Dermis microvascular lymphatic vessel endothelial cell (primary cell): ENCODE results near the gene OSER1. TPM values are rescaled to one million over a fixed set of nuclear protein-coding genes. Genes with fewer than 3 reads are reported as not detected.

Experiments used
- DNase-seq, 2 donors: peaks; one replicate each; pipeline versions ENCODE4 v3.0.0 to v3.0.0-alpha.2; 2010; ENCODE audit warnings: low read depth in 2 of 2
- total RNA-seq: library from RNA; depleted of rRNA; stranded (reverse); fragments of >200 nt; gene quantifications from 2 replicates; pipeline ENCODE4 v1.2.1, GENCODE V29; 2014

The OSER1 gene
- total RNA-seq, 1 donor from 2014 or later, result 34.1 TPM

DNA sequence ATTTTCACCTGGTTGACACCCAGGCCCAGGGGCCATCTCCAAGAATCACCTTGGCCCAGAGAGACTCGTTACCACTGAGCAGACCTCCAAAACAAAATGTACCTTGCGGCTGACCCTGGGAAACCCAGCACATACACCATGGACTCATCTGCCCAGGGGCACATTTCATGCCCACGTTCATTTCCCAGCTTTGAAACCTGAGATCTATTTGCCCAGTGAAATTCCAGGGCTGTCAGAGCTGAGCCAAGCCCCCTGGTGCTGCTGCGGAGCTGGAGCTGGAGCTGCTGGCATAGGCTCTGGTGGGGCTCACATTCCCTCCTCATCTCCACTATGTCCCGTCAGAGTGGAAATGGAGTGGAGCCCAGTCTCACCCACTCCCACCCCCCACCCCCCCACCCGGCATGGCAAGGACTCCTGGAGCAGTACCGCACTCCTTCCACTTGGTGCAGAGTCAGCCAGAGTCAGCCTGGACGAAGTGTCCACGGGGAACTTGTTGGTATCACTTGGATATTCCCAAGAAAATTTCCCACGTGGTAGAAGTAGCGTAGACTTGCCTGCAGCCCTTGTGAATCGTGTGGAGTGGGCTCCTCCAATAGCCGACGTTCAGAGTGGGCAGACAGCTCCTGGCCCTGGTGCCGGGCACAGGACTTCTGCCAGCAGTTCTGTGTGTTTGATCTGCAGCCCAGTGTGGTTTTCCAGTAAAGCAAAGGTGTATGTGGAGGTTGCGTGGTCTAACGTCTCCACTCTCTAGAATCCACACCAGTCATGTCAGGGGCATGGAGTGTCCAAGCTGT lies 18.1 kb upstream of the OSER1 start:
- DNase-seq, result no peak

DNA sequence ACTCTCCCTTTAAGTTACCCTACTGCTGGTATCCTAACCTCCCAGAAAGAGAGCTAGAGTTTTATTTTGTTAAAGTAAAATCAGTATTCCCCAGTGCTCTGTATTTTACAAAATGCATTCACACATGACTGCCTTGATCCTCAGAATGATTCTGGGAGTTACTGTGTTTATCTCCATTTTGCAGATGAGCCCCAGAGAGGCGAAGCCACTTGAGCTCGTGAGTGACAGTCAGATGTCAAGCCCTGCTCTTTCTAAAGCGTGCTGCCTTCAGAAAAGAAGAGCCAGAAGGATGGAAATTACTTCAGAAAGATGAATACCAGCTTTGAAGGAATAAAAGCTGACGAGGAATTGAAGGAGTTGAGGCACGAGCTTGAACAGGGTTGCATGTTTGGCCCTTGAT lies 14.1 kb upstream of the OSER1 start:
- no peak for DNase-seq

DNA sequence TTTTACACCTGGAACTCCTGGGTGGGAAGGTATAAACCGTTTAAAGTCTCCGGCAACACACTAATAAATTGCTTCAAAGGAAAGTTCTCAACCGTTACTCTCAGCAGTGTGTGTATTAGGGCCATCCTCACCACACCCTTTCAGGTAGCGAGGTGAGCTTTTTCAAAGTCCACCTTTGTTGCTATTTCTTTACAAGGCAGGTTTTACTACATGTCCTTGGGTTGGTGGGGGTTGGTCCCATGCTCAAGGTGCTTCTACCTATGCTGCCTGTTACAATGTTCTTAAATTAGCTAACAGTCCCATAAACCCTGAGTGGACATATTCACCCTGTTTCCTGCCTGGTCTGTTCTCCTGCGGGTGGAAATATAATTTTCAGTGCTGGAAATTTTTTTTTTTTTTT lies 13.2 kb upstream of the OSER1 start:
- no peak for DNase-seq

DNA sequence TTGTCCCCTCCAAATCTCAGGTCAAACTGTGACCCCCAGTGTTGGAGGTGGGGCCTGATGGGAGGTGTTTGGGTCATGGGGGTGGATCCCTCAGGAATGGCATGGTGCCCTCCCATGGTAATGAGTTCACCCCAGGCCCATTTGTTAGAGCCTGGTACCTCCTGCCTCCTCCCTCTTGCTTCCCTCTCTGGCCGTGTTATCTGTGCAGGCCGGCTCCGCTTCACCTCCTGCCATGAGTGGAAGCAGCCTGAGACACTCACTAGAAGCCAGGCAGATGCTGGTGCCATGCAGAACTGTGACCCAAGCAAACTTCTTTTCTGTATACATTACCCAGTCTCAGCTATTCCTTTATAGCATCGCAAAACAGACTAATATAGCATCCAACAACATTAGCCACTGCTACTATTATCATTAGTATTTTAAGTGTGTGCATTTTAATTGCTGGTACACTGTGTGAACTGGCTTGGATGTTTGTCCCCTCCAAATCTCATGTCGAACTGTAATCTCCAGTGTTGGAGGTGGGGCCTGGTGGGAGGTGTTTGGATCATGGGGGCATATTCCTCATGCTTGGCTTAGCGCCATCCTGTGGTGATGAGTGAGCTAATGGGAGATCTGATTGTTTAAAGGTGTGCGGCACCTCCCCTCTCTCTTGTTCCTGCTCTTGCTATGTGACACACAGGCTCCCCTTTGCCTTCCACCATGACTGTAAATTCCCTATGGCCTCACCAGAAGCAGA lies 12.2 kb upstream of the OSER1 start:
- DNase-seq, result peak in 1 of 2 donors; percentile 12

DNA sequence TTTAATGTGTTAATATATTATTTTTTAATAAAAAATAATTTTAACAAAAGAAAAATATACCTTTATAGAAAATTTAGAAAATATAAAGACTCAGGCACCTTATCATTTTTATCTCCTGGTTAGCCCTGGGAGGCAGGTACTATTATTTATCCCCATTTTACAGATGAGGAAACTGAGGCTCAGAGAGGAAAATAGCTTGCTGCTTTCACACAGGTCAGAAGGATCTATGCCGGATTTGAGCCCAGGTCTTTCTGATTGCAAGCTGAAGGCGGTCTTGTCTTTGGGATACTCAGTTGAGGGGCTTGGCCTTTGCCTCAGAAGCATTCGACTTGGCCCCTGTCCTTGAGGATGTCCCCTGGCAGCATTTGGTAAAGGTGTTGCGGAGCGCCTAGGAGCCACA lies 11.5 kb upstream of the OSER1 start:
- DNase-seq, result no peak

DNA sequence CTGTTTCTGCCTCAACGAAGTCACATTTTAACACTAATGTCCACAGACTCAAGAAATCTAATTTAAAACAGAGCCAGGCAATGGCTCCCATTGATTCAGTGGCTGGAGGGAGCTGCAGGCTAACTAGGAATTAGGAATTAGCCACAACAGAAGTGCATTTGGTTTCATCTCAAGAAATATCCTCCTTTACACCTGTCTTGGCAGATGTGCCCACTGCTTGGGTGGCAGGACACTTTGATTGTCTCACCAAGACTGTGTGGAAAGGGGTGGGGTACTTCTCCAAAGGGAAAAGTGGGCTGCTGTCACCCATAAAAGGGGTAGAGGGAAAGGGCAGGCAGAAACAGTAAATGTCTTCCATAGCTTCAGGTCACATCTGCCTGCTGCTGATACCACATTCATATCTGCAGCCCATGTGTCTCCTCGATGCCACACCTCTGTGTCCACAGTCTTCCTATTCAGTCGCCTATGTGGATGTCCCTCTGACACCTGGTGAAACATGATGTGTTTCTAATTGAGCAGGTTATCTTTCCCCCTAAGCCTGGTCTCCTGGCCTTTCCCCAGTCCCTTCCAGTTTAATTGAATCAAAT lies 10.9 kb upstream of the OSER1 start:
- no peak for DNase-seq

DNA sequence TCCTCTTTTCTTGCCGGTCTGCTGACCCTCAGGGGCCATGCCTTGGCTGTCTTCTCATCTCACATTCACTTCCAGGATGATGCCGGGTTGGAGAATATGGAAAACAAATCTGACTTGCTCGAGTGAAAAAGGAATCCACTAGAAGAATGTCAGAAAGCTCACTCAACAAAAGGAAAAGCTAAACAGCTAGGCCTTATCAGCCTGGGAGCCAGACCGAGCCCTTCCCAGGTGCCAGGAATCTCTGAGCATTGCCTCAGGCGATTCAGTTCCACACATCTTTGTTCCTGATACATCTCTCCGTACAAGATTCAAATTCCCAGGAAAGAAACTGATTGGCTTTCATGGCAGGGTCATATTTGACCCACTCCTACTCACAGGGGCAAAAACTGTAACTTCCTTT lies 9.2 kb upstream of the OSER1 start:
- DNase-seq, result no peak

DNA sequence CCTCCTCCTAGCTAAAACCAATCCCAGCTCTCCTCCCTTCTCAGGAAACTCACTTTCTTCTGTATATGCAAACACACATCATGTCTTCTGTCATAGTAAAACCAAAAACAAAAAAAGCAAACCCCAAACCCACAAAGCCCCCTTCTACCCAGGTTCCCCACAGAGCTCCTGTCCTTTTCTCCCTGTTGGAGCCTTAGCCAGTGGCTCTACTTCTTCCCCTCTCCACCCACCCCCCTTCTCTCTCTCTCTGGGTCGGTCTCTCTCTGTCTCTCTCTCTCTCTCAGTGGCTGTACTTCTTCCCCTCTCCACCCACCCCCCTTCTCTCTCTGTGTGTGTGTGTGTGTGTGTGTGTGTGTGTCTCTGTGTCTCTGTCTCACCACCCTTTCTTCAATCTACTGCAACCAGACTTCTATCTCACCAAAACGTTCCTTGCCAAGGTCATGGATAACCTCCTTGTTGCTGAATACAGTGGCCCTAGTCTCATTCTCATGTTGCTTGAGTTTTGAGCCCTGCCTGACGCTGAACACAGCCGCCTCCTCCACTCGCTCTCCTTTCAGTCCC lies 8.7 kb upstream of the OSER1 start:
- DNase-seq, result no peak

DNA sequence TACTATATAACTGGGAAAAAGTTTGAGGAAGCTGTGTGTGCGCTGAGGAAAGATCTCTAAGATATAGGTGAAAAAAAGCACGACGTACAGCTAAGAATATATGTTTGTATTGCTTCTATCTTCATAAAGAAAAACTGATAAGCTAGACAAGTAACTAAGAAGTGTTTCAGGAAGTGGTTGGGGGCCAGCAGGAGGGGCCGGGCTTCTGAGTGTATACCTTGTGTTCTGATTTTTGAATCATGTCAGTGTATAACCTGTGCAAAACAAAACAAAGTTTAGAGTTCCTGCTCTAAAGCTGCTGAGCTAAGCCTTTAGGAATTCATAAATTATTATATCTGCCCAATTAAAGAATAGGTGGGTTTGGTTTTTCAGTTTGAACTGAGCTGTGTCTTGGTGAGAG lies 7.9 kb upstream of the OSER1 start:
- DNase-seq, result no peak

DNA sequence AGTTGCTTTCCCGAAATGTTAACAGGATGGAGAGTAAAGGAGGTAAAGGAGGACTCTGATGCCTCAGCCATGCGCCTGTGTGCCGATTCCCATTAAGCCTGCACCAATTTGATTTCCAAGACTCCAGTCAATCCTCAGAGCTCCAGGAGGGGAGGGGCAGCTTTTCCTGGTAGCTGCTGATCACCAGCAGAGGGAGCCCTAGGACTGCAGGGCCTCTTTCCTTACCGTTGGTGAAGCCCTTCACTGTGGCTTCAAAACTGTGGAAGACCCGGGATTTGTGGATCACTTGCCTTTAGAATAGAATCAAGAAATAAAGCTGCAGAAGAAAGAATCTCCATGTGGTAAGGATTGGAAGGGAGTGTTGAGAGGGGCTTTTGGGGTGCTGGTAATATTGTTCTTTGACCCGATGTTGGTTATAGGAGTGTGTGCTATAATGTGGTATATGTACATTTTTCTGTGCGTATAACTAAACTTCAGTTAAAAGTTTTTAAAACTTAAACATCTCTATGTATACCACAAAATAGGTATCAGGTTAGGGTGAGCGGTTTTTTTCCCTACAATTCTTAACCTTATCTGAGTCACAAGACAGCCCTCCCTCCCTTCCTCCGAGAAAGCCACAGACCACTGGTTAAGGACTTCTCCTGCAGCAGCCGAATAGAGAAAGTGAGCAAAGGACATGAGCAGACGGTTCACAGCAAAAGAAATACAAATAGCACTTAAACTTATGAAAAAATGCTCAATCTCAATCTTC lies 6.9 kb upstream of the OSER1 start:
- peak; percentile 36 to 73 for DNase-seq

DNA sequence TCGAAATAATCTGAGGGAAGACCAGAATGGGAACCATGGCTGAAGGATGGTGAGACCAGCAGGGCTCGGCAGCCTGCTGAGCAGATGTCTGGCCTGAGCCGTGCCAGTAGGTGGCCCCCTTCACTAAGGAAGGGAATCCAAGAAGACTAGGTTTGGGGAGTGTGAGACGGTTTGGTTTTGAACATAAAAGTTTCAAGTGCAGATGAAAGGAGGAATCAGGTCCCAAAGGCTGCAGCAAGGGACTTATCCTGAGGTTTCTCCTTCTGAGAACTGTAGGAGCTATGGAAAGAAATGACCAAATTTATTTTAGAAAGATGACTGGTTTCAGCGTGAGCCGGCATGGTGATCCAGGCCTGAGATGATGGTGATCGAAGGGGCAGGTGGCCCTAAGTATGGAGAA lies 4.6 kb upstream of the OSER1 start:
- peak; percentile 32 to 67 for DNase-seq

DNA sequence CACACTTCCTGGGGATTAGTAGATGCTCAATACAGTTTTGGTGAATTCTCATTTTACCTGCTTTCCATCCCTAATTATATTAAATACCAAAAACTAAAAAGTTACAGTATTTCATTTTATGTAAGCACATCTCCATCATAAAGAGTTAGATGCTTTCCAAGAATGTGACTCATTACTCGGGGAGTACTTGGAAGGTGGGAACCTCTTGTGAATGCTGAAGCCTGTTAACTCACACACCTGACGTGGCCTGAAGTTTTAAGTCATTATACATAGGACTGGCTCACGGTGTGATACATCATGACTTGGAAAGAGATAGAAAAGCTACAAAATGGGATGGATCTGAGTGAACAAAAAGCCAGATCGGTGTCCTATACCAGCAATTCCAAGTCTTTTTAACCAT lies 2.2 kb upstream of the OSER1 start:
- DNase-seq, result no peak

DNA sequence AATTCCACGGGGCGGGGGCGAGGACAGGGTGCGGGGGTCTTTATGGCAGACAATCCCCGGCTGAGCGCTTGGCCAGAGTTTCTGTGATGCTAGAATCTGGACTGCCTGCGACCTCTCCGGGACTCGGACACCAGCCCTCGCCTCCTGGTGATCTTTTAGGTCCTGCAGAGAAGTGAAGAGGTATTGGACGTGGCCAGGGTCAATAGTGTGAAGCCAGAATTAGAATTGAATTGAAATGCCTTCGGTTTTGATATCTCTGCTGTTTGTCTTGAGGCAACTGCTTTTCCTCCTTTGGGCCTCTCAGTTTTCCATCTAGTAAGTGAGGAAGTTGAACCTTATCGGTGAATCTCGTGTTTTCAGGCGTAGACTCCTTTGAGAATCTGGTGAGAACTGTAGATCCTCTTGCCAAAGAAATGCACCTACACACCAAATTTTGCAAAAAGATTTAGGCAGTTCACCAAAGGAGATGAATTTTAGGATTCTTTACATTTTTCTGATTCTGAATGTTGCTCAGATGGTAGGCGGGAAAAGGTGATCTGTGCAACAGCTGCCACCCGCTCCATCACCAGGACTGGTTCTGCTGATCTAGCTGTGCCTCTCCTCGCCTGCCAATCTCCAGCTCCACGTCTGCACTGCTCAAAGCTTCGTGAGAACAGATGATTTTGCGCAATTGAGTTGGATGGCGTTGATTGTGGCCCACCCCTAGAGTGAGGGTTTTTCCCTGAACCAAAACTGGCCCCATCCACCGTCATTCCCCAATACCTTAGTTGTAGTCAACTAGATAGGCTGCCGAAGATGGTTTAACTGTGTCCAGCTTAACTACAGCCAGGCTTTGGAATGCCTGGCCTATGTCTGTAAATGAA lies 837 bp upstream of the OSER1 start:
- no peak for DNase-seq

DNA sequence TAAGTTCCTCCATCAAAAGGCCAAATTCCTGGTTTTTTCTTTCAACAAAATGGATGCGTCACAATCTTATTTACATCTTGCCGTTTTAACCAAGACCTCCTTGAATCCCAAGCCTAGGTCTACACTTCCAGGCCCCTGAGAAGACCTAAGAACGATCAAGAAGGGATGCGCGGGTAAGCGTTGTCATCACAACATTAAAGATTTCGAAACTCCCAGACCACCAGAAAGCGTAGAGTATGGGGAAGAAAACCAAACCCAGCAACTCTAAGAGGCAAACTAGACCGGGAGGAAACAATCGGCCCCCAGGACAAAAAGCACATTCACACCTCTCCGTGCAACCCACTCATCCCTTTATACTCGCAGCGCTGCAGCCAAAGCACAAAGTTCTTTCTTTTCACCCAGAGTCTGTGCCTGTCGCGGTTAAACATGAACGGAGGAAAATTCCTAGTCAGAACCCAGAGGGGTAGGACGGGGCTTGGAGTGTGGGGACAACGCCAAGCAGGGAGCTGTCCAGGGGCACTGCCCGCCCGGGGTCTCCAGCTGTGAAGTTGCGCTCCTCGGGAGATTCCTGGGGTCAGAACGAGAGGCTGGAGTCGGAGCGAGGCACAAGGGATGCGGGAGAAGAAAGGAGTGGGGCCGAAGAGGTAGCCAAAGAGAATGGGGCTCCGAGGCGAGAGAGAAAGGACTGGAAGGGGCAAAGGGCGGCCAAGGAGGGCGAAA lies 725 bp downstream of the OSER1 start:
- DNase-seq, result peak in 1 of 2 donors; percentile 62

DNA sequence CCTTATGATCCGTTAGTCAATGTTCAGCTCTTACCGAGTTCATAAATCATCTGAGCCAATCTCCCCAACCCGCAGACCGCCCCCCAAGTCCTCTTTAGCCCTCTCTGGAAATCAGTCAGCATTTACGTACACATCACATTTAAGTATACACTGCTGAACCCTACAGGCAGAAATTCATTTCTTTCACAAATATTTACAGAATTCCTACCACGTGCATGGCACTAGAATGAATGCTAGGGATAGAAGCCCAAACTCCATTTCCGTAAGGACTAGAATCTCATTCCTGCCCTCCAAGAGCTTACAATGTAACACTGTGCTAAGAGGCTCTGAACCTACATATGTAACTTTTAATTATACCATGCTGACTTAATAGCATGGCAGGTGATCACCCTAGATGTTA lies 1.8 kb downstream of the OSER1 start:
- no peak for DNase-seq

DNA sequence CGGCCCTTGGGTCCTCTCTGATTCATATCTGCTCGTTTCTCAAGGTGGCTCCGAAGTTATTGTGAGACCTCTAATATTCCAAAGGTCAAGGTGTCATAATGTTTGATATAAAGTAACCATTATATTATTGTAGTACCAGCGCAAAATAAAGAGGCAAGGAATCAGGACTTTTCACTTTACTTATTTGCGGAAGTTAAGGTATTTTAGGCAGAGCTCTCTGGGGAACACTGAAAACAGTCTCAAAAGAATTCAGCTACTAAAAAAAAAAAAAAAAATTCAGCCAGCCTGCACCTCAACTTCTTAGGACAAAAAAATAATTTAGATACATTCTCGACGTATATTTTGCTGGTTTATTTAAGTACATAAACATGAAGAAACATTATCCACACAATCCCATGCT lies 2.4 kb downstream of the OSER1 start:
- no peak for DNase-seq

DNA sequence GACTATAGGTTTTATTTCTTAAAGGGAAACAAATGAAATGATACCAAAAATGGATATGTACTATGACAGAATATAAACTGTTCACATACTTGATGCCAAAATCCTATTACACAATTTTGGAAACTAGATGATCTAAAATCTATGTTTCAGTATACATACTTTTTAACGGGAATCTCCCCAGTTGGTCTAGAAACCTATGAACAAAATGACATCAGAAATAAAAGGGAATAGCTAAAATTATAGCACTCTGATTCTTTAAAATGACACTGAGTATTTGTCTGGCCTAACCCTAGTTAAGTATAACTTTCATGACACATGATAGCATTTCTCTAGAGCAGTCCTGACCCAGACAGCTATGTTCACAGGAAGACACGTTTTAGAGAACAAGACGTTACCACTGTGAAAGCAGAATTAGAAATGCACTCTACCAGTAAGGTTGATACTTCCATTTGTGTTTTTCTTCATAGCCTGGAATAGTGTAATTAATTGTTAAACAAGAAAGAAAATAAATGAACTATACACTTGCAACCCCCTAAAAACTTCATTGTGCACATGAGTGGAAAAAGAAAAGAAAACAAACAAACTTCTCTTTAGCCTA lies 3.3 kb downstream of the OSER1 start:
- DNase-seq, result no peak

DNA sequence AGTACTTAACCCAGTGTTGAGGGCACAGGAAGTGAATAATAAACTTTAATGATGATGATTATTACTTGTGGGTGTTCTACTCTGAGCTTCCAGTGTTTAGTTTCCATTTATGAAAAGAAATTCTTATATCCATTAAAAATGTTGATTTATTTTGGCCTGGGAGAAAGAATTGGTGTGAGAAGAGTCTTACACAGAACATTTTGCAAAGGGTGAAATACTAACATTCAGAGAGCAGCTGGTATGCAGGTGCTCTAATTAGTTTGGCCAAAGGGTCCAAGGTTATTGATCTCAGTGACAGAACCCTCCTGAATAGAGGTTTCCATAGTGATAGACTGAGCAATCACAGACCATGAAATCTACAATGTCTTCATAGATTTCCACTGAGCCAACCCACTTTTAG lies 4.4 kb downstream of the OSER1 start:
- no peak for DNase-seq

DNA sequence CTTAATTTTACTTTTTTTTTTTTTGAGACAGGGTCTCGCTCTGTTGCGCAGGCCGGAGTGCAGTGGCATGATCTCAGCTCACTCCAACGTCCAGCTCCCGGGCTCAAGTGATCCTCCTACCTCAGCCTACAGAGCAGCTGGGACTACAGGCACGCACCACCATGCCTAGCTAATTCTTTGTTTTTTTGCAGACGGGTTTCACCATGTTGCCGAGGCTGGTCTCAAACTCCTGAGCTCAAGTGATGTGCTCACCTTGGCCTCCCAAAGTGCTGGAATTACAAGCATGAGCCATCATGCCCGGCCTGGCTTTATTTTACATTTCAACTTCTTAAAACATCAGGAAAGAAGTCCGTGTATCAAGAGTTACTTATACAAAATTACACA lies 5.7 kb downstream of the OSER1 start:
- no peak for DNase-seq
